OCI-LY1 (cell line): ENCODE measurements around the gene HIBADH.

Experiments
- H2AFZ ChIP-seq: fragments of 200-600 bp; sonication (generic), shearing (Covaris generic); 2 replicates; pipeline ENCODE4 v1.6.0; 2014; ENCODE audit warnings: antibody characterized with exemption, mild to moderate bottlenecking, low read length
- H3F3A ChIP-seq: fragments of 200-600 bp; sonication (generic), shearing (Covaris generic); 2 replicates; pipeline ENCODE4 v1.6.0; 2014; ENCODE audit warnings: mild to moderate bottlenecking, antibody characterized with exemption, low read length, moderate library complexity; ENCODE audit not compliant: insufficient read depth
- H3K27ac ChIP-seq: fragments of 200-600 bp; sonication (generic); 2 replicates; pipeline ENCODE4 v1.5.1; 2014; ENCODE audit warnings: low read length, mixed run types, mild to moderate bottlenecking, low read depth; ENCODE audit not compliant: poor library complexity, severe bottlenecking
- H3K27me3 ChIP-seq: fragments of 200-600 bp; sonication (generic); 2 replicates; pipeline ENCODE4 v1.6.0; 2014; ENCODE audit warnings: antibody characterized with exemption, mild to moderate bottlenecking, low read length, moderate library complexity; ENCODE audit not compliant: insufficient read depth
- H3K36me3 ChIP-seq: fragments of 200-600 bp; sonication (generic); 2 replicates; pipeline ENCODE4 v1.6.1; 2014; ENCODE audit warnings: mild to moderate bottlenecking, antibody characterized with exemption, low read length, moderate library complexity, mixed read lengths; ENCODE audit not compliant: insufficient read depth
- H3K4me1 ChIP-seq: fragments of 200-600 bp; sonication (generic); 2 replicates; pipeline ENCODE4 v1.5.1; 2014; ENCODE audit warnings: mild to moderate bottlenecking, low read length, moderate library complexity; ENCODE audit not compliant: insufficient read depth, severe bottlenecking
- H3K4me2 ChIP-seq: fragments of 200-600 bp; sonication (generic), shearing (Covaris generic); 2 replicates; pipeline ENCODE4 v1.6.1; 2014; ENCODE audit warnings: low read length
- H3K4me3 ChIP-seq: fragments of 200-600 bp; sonication (generic); 2 replicates; pipeline ENCODE4 v1.5.1; 2014; ENCODE audit warnings: low read length, low read depth, mild to moderate bottlenecking, mixed read lengths; ENCODE audit not compliant: poor library complexity, severe bottlenecking
- H3K79me2 ChIP-seq: fragments of 200-600 bp; shearing (Covaris generic); 2 replicates; pipeline ENCODE4 v1.6.1; 2016; ENCODE audit warnings: mixed run types, low read length, mixed read lengths; ENCODE audit not compliant: insufficient read depth
- H3K9ac ChIP-seq: fragments of 200-600 bp; sonication (generic), shearing (Covaris generic); 2 replicates; pipeline ENCODE4 v1.6.1; 2014; ENCODE audit warnings: mild to moderate bottlenecking, low read length, mixed read lengths
- H3K9me2 ChIP-seq: fragments of 200-600 bp; sonication (generic), shearing (Covaris generic); 2 replicates; pipeline ENCODE4 v1.6.1; 2014; ENCODE audit warnings: low read depth, mild to moderate bottlenecking, low read length, mixed read lengths
- H3K9me3 ChIP-seq: fragments of 200-600 bp; shearing (Covaris generic); 2 replicates; pipeline ENCODE4 v1.6.1; 2014; ENCODE audit warnings: low read length, mixed read lengths
- H4K20me1 ChIP-seq: fragments of 200-600 bp; sonication (generic), shearing (Covaris generic); 2 replicates; pipeline ENCODE4 v1.6.0; 2016; ENCODE audit warnings: mild to moderate bottlenecking, low read length; ENCODE audit not compliant: insufficient read depth
- CTCF ChIP-seq: fragments of 200-600 bp; sonication (generic), shearing (Covaris generic); IDR thresholded peaks from 2 replicates; pipeline ENCODE4 v1.5.1; 2017; ENCODE audit warnings: mild to moderate bottlenecking, antibody characterized with exemption, low read length, moderate library complexity, mixed read lengths
- EZH2 ChIP-seq: fragments of 200-600 bp; sonication (generic), shearing (Covaris generic); IDR thresholded peaks from 2 replicates; pipeline ENCODE4 v1.8.0; 2017; ENCODE audit warnings: borderline replicate concordance, mixed run types, mild to moderate bottlenecking, antibody characterized with exemption, low read length, moderate library complexity, mixed read lengths

The HIBADH gene

DNA sequence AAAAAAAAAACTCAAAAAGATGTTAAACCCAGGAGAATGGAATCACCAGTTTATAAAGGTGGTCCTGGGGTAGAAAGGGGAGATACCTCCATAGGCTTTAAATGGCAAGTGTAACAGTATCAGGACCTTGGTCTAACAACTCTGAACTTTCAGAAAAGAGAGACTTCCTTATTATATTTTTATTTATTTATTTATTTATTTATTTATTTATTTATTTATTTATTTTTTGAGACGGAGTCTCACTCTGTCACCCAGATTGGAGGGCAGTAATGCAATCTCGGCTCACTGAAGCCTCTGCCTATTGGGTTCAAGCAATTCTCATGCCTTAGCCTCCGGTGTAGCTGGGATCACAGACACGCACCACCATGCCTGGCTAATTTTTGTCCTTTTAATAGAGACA lies 12.4 kb downstream of the HIBADH start:
- no peak overlapping the region for H3K27ac ChIP-seq
- H3K9me3 ChIP-seq: no peaks in the 10 kb centered on the region
- H3K4me2 ChIP-seq: no peak overlapping the region
- TF ChIP-seq CTCF (no peak), EZH2 (no peak)
- no peak overlapping the region for H2AFZ ChIP-seq
- H3K9ac ChIP-seq: no peak overlapping the region
- H3F3A ChIP-seq: no peaks in the 10 kb centered on the region
- H3K79me2 ChIP-seq: no peaks in the 10 kb centered on the region
- H3K4me1 ChIP-seq: no peaks in the 10 kb centered on the region
- H4K20me1 ChIP-seq: no peaks in the 10 kb centered on the region
- H3K9me2 ChIP-seq: no peaks in the 10 kb centered on the region
- H3K36me3 ChIP-seq: peaks cover 34% of the 10 kb centered on the region; the same call in 1 of the 2 replicates
- no peak overlapping the region for H3K4me3 ChIP-seq
- H3K27me3 ChIP-seq: no peaks in the 10 kb centered on the region

GRCh38 chr7:27647489-27647888 lies 15.2 kb downstream of the HIBADH start:
- H3K9ac ChIP-seq: no peak overlapping the region
- no peak overlapping the region for H3K4me3 ChIP-seq
- no peaks in the 10 kb centered on the region for H3K4me1 ChIP-seq
- no peak for TF ChIP-seq CTCF
- TF ChIP-seq EZH2: no peak
- no peaks in the 10 kb centered on the region for H3K27me3 ChIP-seq
- no peaks in the 10 kb centered on the region for H4K20me1 ChIP-seq
- H3K36me3 ChIP-seq: peaks cover 32% of the 10 kb centered on the region; the same call in 1 of the 2 replicates
- no peak overlapping the region for H3K4me2 ChIP-seq
- no peaks in the 10 kb centered on the region for H3K9me3 ChIP-seq
- no peaks in the 10 kb centered on the region for H3K79me2 ChIP-seq
- H2AFZ ChIP-seq: no peak overlapping the region
- no peaks in the 10 kb centered on the region for H3F3A ChIP-seq
- no peaks in the 10 kb centered on the region for H3K9me2 ChIP-seq
- H3K27ac ChIP-seq: no peak overlapping the region

DNA sequence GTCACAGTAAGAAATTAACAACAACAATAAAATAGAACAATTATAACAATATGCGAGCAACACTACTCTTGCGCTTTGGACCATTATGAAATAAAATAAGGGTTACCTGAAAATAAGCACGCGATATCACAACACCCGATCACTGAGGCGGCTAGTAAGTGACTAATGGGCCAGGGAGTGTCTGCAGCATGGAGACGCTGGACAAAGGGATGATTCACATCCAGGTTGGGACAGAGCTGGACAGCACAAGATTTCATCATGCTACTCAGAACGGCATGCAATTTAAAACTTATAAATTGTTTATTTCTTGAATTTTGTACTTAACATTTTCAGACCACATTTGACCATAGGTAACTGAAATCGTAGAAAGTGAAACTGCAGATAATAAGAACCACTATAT lies 15.6 kb downstream of the HIBADH start:
- no peak overlapping the region for H3K4me3 ChIP-seq
- no peaks in the 10 kb centered on the region for H3K9me3 ChIP-seq
- H3K27me3 ChIP-seq: no peaks in the 10 kb centered on the region
- H3K79me2 ChIP-seq: no peaks in the 10 kb centered on the region
- H3K4me2 ChIP-seq: no peak overlapping the region
- H3K36me3 ChIP-seq: peaks cover 28% of the 10 kb centered on the region; the same call in 1 of the 2 replicates
- no peak overlapping the region for H3K27ac ChIP-seq
- H3F3A ChIP-seq: no peaks in the 10 kb centered on the region
- no peaks in the 10 kb centered on the region for H4K20me1 ChIP-seq
- H3K9me2 ChIP-seq: no peaks in the 10 kb centered on the region
- H2AFZ ChIP-seq: no peak overlapping the region
- H3K9ac ChIP-seq: no peak overlapping the region
- peaks cover 3% of the 10 kb centered on the region for H3K4me1 ChIP-seq
- no peak for TF ChIP-seq EZH2
- no peak for TF ChIP-seq CTCF
